NCI-H1048 (cell line): ENCODE measurements around the gene CCDC88C.
A peak's percentile ranks its signal among the peaks of the same experiment; 100 is the strongest.

Experiments used
- DNase-seq: peaks from one replicate; lab custom pipeline; 2025; lab: John Stamatoyannopoulos, UW

CCDC88C gene

GRCh38 chr14:91306547-91306946, 111.1 kb downstream of the CCDC88C start:
- no peak for DNase-seq

GRCh38 chr14:91305650-91306431, 111.8 kb downstream of the CCDC88C start:
- no peak for DNase-seq

GRCh38 chr14:91303924-91304229, 113.7 kb downstream of the CCDC88C start:
- no peak for DNase-seq

- peak; percentile 36 for DNase-seq
These were observed 114.3 kb downstream of the CCDC88C start for GRCh38 chr14:91303091-91303923.

DNA sequence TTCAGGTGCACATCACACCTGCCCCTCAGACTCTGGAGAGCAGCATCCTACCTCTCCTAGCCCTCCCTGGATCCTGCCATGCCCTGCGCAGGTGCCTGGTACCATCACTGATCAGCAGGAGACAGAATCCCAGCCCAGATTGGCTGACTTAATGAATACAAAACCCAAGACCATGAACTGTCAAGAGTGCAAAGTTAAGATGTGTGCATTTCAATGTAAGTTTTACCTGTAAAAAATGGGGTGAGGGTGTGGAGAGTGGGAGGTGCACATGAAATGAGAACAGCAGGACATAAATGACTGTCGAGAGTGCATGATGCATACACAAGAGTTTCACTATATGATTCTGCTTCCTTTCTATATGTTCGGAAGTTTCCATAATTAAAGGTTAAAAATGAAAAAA, 115.2 kb downstream of the CCDC88C start:
- DNase-seq, result no peak

- DNase-seq, result no peak
These were observed 116.7 kb downstream of the CCDC88C start for GRCh38 chr14:91300957-91301356.

DNA sequence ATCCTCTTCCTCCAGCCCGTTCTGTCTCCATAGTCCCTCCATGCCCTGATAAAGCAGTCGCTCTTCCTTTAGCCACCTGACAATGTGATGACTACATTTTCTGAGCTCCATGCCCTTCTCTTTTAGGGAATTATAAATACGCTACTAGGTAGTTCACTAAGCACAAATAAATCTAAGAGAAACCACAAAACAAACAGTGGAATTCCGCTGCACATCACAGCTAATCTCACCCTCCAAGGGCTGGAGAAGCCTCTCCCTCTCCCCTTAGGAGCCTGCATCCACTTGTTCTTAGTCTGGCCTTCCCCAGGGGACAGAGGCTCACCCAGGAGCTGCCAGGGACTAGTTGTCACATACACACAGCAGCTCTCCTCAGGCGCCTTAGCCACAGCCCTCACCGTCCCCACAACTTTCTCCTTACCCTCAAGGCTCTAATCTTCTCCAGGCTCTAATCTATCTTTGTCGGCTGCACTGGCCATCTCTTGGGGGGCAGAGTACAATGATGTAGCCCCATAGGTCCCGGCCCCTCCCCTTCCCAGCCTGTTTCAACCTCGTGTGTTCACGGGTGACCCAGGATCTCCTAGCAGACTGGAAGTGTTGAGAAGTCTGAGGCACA, 117.2 kb downstream of the CCDC88C start:
- DNase-seq, result no peak

GRCh38 chr14:91299121-91300115, 118.2 kb downstream of the CCDC88C start:
- DNase-seq, result no peak

- no peak for DNase-seq
These were observed 119.0 kb downstream of the CCDC88C start for GRCh38 chr14:91298576-91298975.

DNA sequence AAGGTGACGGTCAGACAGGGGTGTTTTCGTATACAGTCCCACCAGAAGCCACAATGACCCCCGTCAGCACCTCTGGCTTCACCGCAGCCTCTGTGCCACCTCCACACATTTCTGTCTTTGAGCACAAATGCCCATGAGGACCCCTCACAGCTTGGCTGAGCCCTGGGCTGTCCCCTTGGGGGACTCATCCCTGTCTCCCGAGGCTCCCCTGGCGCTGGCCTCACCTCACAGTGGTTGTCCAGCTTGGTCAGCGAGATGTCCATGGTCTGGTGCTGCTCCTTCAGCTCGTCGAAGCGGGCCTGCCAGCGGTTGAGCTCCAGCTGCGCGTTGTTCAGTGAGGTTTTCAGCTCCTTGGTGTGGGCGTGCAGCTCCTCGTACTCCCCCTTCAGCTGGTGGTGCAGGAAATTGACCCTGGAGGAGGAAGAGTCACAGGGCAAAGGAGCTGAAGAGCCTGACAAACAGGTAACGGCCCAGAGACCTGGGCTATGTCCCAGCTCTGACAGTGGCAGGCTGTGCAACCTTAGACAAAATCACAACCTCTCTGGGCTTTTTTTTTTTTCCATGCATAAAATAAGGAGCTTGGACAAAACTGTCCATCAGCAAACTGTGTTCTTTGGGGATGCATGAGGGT, 120.4 kb downstream of the CCDC88C start:
- DNase-seq, result no peak

GRCh38 chr14:91295851-91296796, 121.5 kb downstream of the CCDC88C start:
- DNase-seq, result no peak

DNA sequence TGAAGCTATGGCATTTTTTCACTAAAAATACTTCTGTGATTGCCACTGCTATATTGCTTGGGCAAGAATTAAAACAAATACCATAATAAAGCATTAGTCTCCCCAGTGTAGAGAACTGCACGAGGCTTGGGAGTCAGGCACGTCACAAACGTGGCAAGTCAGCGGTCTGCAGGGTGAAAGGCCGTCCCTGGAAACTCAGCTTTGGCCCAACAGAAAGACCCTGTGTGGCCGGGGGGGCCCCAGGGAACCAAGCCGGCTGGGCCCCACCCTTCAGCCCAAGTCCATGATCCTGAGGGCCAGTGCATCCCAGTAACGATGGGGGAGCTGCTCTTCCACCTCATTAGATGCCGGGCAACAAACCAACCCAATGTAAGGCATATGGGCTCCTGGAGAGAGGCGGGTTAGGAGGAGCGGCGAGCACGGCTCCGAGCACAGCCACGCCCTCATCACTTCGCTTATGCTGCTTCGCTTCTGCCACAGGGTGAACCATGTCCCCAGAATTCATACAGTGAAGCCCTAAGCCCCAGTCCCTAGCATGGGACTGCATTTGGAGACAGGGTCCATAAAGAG, 122.3 kb downstream of the CCDC88C start:
- no peak for DNase-seq

GRCh38 chr14:91294153-91294552, 123.5 kb downstream of the CCDC88C start:
- DNase-seq, result no peak

GRCh38 chr14:91293281-91293680, 124.3 kb downstream of the CCDC88C start:
- no peak for DNase-seq

- DNase-seq, result no peak
These were observed 125.1 kb downstream of the CCDC88C start for GRCh38 chr14:91292491-91292890.

DNA sequence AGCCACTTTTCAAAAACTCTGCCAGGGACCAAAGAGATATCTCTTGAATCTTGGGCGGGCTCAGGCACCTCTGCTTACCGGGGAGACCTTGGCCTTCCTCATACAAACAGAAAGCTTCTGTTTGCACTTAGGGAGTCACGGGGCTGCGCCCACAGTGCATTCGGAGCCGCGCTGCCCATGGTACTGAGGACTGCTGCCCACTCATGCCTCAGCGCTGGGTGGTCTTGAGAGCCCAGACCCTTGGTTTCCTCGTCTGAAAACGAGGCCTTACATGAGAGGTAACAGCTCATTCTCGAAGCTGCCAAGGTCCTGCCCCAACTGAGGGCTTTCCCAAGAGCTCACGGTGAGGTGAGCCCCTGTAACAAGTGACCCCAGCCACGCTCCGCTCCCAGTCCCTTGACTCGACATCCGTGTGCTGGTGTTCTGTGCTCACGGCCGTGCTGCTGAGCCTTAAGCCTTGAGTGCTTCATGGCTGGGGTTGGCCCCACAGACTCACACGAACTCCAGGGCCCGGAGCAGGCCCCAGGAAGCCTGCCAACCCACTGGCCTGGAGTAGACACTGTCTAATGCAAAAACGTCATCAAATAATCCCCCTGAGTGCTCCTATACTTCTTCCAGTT, 125.7 kb downstream of the CCDC88C start:
- DNase-seq, result no peak

DNA sequence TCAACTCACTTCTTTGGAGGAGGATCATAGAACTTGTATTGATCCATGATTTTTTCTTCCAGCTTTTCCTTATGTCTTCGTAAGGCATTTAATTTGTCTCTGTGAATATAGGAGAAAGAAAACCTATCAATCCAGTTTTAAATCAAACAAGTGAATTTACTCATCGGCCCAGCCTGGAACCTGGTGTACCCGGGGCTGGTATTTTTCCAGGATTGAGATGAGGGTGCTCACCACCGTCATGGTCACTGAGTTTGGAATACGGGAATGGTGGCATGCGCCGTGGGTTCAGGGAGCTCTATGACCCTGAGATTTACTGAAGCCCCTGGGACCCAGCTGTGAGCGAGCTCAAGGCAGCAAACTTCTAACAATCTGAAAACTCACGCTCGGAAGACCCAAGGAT, 126.6 kb downstream of the CCDC88C start:
- no peak for DNase-seq

- no peak for DNase-seq
These were observed 128.2 kb downstream of the CCDC88C start for GRCh38 chr14:91289464-91289863.

- no peak for DNase-seq
These were observed 128.7 kb downstream of the CCDC88C start for GRCh38 chr14:91288876-91289275.
